Measurements from ENCODE around the gene WWOX.

Gene WWOX

GRCh38 chr16:78647019-78647418 is 547.6 kb downstream of the WWOX start:
- TF ChIP-seq CTCF (IDR thresholded peaks at IDR 0.05), result no peak
- no peak overlapping the region for H3K4me3 ChIP-seq
- H3K27ac ChIP-seq, result peak overlapping the region in 1 of 2 donors; percentile 7
- no peak for DNase-seq (ENCODE audit: low spot score)

- TF ChIP-seq CTCF (IDR thresholded peaks at IDR 0.05), result no peak
- Histone ChIP-seq H3K27ac (peak overlapping the region in 1 of 2 donors; percentile 7), H3K4me3 (no peak overlapping the region)
- no peak for DNase-seq (ENCODE audit: low spot score)
These were observed 548.0 kb downstream of the WWOX start for GRCh38 chr16:78647491-78647890.

GRCh38 chr16:78648517-78648916 is 549.1 kb downstream of the WWOX start:
- Histone ChIP-seq H3K27ac (no peak overlapping the region), H3K4me3 (no peak overlapping the region)
- no peak for DNase-seq (ENCODE audit: low spot score)
- no peak for TF ChIP-seq CTCF (IDR thresholded peaks at IDR 0.05)

GRCh38 chr16:78650339-78651074 is 551.1 kb downstream of the WWOX start:
- DNase-seq (ENCODE audit: low spot score), result no peak
- no peak for TF ChIP-seq CTCF (IDR thresholded peaks at IDR 0.05)
- H3K27ac ChIP-seq, result no peak overlapping the region
- H3K4me3 ChIP-seq, result no peak overlapping the region

GRCh38 chr16:78654929-78655328 is 555.5 kb downstream of the WWOX start:
- no peak for TF ChIP-seq CTCF (IDR thresholded peaks at IDR 0.05)
- Histone ChIP-seq H3K27ac (no peak overlapping the region), H3K4me3 (no peak overlapping the region)
- no peak for DNase-seq (ENCODE audit: low spot score)

GRCh38 chr16:78655331-78656113 is 556.1 kb downstream of the WWOX start:
- no peak for TF ChIP-seq CTCF (IDR thresholded peaks at IDR 0.05)
- H3K27ac ChIP-seq, result no peak overlapping the region
- no peak for DNase-seq (ENCODE audit: low spot score)
- no peak overlapping the region for H3K4me3 ChIP-seq

GRCh38 chr16:78656887-78657286 is 557.4 kb downstream of the WWOX start:
- TF ChIP-seq CTCF (IDR thresholded peaks at IDR 0.05), result no peak
- no peak overlapping the region for H3K27ac ChIP-seq
- H3K4me3 ChIP-seq, result no peak overlapping the region
- DNase-seq (ENCODE audit: low spot score), result no peak

All from coronary artery (tissue), 2 donors.